ENCODE results near the gene GPR146. TPM values are rescaled to one million over a fixed set of nuclear protein-coding genes. Genes with fewer than 3 reads are reported as not detected.

GPR146 gene
- total RNA-seq, 2 donors from 2014 or later, result 0.66 to 0.75 TPM

- no peak overlapping the region for H3K9ac ChIP-seq (ENCODE audit: extremely low read depth, low read length, poor library complexity, severe bottlenecking)
- Mint-ChIP-seq H3K4me3 (no peak overlapping the region), H3K27ac (no peak overlapping the region), H3K27me3 (ENCODE audit: insufficient read depth) (no peaks in the 10 kb centered on the region), H3K9me3 (no peaks in the 10 kb centered on the region), H3K4me1 (peaks cover 6% of the 10 kb centered on the region), H3K36me3 (ENCODE audit: low read depth) (peaks cover 9% of the 10 kb centered on the region)
- no peak for DNase-seq
- H3K9me3 ChIP-seq (ENCODE audit: control insufficient read depth, low read length), result no peaks in the 10 kb centered on the region
- peaks cover 11% of the 10 kb centered on the region for H3K4me1 ChIP-seq (ENCODE audit: control insufficient read depth, insufficient read depth, low read length)
- WGBS, 2 experiments (ENCODE audit: insufficient coverage in 1 of 2, insufficient read length in 1 of 2), result 94 to 97% methylated on average over 12 to 15 of the region's 15 CpGs
- no peaks in the 10 kb centered on the region for H3K36me3 ChIP-seq (ENCODE audit: control insufficient read depth, insufficient read depth, low read length)
- H3K27me3 ChIP-seq (ENCODE audit: control insufficient read depth, insufficient read depth, low read length, poor library complexity, severe bottlenecking), result no peaks in the 10 kb centered on the region
- H3K4me3 ChIP-seq (ENCODE audit: low read length), result no peak overlapping the region
- no peak for TF ChIP-seq CTCF (conservative IDR thresholded peaks at IDR 0.05)
- H3K27ac ChIP-seq (ENCODE audit: low read depth, low read length), result peak overlapping the region; percentile 38
Observed at GRCh38 chr7:1055491-1055955, 11.2 kb downstream of the GPR146 start.

GRCh38 chr7:1055956-1056784 is 11.8 kb downstream of the GPR146 start:
- Mint-ChIP-seq H3K4me1 (peaks cover 6% of the 10 kb centered on the region), H3K9me3 (no peaks in the 10 kb centered on the region), H3K27ac (no peak overlapping the region), H3K36me3 (ENCODE audit: low read depth) (peaks cover 9% of the 10 kb centered on the region), H3K27me3 (ENCODE audit: insufficient read depth) (no peaks in the 10 kb centered on the region), H3K4me3 (no peak overlapping the region)
- Histone ChIP-seq H3K4me3 (ENCODE audit: low read length) (no peak overlapping the region), H3K27me3 (ENCODE audit: control insufficient read depth, insufficient read depth, low read length, poor library complexity, severe bottlenecking) (no peaks in the 10 kb centered on the region), H3K4me1 (ENCODE audit: control insufficient read depth, insufficient read depth, low read length) (peaks cover 16% of the 10 kb centered on the region), H3K27ac (ENCODE audit: low read depth, low read length) (peak overlapping the region; percentile 38), H3K9ac (ENCODE audit: extremely low read depth, low read length, poor library complexity, severe bottlenecking) (no peak overlapping the region), H3K9me3 (ENCODE audit: control insufficient read depth, low read length) (no peaks in the 10 kb centered on the region), H3K36me3 (ENCODE audit: control insufficient read depth, insufficient read depth, low read length) (no peaks in the 10 kb centered on the region)
- no peak for TF ChIP-seq CTCF (conservative IDR thresholded peaks at IDR 0.05)
- WGBS, 2 experiments (ENCODE audit: insufficient coverage in 1 of 2, insufficient read length in 1 of 2), result 93 to 95% methylated on average over 15 to 36 of the region's 36 CpGs
- no peak for DNase-seq

GRCh38 chr7:1056785-1057410 is 12.6 kb downstream of the GPR146 start:
- Histone ChIP-seq H3K27ac (ENCODE audit: low read depth, low read length) (no peak overlapping the region), H3K9me3 (ENCODE audit: control insufficient read depth, low read length) (no peaks in the 10 kb centered on the region), H3K9ac (ENCODE audit: extremely low read depth, low read length, poor library complexity, severe bottlenecking) (no peak overlapping the region), H3K36me3 (ENCODE audit: control insufficient read depth, insufficient read depth, low read length) (no peaks in the 10 kb centered on the region), H3K27me3 (ENCODE audit: control insufficient read depth, insufficient read depth, low read length, poor library complexity, severe bottlenecking) (no peaks in the 10 kb centered on the region), H3K4me1 (ENCODE audit: control insufficient read depth, insufficient read depth, low read length) (peaks cover 16% of the 10 kb centered on the region), H3K4me3 (ENCODE audit: low read length) (no peak overlapping the region)
- Mint-ChIP-seq H3K27ac (no peak overlapping the region), H3K27me3 (ENCODE audit: insufficient read depth) (no peaks in the 10 kb centered on the region), H3K4me3 (no peak overlapping the region), H3K4me1 (peaks cover 6% of the 10 kb centered on the region), H3K9me3 (no peaks in the 10 kb centered on the region), H3K36me3 (ENCODE audit: low read depth) (peaks cover 9% of the 10 kb centered on the region)
- TF ChIP-seq CTCF (conservative IDR thresholded peaks at IDR 0.05), result no peak
- no peak for DNase-seq
- WGBS, 2 experiments (ENCODE audit: insufficient coverage in 1 of 2, insufficient read length in 1 of 2), result 93 to 96% methylated on average over 20 to 27 of the region's 27 CpGs
